Medulla oblongata (tissue), 1 donor: ENCODE data around the gene SOD1.
"Not testable (repeated sequence)": the region's sequence is repeated elsewhere in the genome, so short reads cannot be mapped to it uniquely, and the experiment has no call there.

Experiments
- DNase-seq: peaks from one replicate; pipeline ENCODE4 v3.0.0-alpha.2; 2015; ENCODE audit errors: extremely low spot score

The SOD1 gene

GRCh38 chr21:31659536-31660258, at the start of gene SOD1:
Gene SOD1 (plus strand): TSS chr21:31659693. CDS start chr21:31659770, 77 bp downstream.
- peak; percentile 98 for DNase-seq

- DNase-seq, result no peak
Observed at GRCh38 chr21:31611445-31611844, 48.0 kb upstream of the SOD1 start.

DNA sequence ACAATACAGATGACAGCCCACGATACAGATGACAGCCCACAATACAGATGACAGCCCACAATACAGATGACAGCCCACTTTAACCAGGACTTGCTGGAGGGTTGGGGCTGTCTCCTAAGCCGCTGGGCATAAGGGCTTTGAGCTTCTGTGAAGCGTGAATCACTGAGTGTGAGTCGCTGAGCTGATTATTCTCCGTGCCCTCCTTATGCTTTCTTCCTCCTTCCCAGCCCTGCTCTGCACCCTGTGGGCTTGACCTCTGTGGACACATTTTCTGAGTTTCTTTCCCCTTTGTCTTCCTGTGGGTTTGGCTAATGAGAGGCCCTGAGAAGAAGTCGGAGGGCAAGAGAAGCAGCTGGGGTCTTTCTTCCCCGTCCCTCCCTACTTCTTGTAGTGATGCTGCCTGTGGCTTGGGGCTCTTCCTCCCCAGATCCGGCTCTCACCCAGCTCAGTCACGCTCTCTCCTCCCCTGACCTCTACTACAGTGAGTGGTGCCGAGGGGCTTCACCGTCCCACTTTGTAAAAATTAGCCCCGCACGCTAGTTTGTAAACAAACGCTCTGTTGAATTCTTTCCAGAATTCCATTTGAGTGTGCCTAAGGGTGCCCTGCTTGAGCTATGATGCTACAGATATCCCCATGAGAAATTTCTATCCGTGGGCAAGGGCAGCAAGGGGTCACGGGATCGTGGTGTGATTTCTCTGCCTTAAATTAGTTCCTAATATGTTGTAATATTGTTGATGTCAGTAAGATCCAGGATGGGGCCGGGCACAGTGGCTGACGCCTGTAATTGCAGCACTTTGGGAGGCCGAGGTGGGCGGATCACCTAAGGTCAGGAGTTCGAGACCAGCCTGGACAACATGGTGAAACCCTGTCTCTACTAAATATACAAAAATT, 46.4 kb upstream of the SOD1 start:
- no peak for DNase-seq

DNA sequence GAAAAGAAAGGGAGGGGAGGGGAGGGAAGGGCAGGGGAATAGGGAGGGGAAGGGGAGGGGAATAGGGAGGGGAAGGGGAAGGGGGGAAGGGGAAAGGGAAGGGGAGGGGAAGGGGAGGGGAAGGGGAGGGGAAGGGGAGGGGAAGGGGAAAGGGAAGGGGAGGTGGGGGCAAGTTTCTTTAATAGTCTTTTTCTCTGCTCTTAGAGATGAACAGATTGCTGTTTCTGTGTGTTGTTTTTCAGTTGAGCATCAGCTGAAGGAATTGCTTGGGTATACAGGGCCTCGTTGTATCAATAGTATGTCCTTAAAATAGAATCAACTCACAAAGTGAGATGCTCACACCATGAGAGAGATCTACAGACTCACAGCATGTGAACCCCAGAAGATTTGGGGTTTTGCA, 44.8 kb upstream of the SOD1 start:
- no peak for DNase-seq

- DNase-seq, result no peak
Observed at GRCh38 chr21:31616216-31616615, 43.3 kb upstream of the SOD1 start.

GRCh38 chr21:31618696-31619430, 40.6 kb upstream of the SOD1 start:
- DNase-seq, result no peak

DNA sequence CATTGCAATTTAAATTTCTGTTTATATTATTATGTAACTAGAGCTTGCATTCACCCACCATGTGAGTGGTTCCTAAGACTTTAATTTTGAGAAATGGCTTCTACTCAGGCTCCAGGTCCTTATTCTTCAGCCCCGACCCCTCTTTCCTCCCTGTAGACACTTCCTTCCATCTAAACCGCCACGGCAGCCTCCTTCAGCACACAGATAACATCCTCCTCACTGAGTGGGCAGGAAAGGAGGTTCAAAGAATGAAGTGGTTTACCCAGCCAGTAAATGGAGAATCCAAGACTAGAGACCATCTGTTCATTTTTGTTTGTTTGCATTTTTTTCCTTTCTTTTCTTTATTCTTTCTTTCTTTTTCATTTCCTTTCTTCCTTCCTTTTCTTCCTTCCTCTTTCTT, 37.1 kb upstream of the SOD1 start:
- no peak for DNase-seq

- no peak for DNase-seq
Observed at GRCh38 chr21:31623664-31624063, 35.8 kb upstream of the SOD1 start.

GRCh38 chr21:31624181-31624580, 35.3 kb upstream of the SOD1 start:
- DNase-seq, result no peak

DNA sequence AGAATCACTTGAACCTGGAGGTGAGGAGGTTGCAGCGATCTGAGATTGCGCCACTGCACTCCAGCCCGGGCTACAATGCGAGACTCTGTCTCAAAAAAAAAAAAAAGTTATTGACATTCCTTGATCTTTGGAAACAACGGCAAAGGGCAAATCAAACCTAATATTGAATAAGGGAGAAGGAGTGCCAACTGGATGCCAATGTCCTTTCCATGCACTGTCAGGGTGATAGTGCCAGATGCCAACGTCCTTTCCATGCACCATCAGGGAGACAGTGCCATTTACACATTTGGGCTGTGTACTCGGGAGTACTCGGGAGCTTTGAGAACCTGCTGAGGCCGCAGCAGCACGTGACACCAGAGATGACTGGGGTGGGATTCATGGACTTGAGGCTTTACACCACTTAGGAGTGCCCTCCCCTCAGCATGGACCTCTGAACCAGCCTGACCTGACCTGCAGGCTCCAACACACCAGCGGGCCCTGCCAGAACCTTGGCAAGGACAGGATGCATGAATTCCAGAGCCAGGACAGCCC, 34.5 kb upstream of the SOD1 start:
- DNase-seq, result no peak

DNA sequence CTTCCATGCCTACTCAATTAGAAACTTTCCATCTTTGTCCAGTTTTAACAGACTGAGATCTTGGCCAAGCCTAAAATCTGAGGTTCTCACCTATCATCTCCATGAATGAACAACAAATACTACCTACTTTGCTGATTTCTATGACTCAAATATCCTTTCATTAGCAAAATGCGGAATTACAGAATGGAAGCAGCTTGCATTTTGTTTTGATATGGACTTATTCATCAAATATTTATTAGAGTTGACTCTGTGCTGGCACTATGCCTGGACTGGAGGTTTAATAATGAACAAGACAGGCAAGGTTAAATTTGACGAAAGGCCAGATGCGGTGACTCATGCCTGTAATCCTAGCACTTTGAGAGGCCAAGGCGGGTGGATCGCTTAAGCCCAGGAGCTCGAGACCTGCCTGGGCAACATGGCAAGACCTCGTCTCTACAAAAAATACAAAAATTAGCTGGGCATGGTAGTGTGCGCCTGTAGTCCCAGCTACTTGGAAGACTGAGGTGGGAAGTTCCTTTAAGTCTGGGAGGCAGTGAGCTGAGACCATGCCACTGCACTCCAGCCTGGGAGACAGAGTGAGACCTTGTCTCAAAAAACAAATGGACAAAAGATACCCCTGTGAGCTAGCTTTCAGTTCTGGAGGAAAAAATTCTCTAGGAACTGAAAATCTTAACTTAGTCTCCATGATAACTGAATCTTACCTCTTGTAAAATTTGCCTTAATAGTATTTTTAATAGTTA, 29.4 kb upstream of the SOD1 start:
- no peak for DNase-seq

GRCh38 chr21:31631881-31632280, 27.6 kb upstream of the SOD1 start:
- DNase-seq, result not testable (repeated sequence)

DNA sequence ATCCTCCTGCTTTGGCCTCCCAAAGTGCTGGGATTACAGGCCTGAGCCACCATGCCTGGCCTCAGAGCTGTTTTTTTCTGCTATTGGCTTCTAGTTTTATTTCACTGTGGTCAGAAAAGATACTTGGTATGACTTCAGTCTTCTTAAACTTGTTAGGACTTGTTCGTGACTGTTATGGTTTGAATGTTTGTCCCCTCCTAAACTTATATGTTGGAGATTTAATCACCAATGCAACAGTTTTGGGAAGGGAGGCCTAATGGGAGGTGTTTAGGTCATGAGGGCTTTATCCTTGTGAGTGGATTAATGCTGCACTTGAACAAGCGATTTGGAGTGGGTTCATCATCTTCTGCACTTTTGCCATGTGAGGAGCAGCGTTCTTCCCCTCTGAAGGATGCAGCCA, 24.5 kb upstream of the SOD1 start:
- no peak for DNase-seq

GRCh38 chr21:31636874-31637273, 22.6 kb upstream of the SOD1 start:
- no peak for DNase-seq

- DNase-seq, result no peak
Observed at GRCh38 chr21:31641416-31641922, 18.0 kb upstream of the SOD1 start.

DNA sequence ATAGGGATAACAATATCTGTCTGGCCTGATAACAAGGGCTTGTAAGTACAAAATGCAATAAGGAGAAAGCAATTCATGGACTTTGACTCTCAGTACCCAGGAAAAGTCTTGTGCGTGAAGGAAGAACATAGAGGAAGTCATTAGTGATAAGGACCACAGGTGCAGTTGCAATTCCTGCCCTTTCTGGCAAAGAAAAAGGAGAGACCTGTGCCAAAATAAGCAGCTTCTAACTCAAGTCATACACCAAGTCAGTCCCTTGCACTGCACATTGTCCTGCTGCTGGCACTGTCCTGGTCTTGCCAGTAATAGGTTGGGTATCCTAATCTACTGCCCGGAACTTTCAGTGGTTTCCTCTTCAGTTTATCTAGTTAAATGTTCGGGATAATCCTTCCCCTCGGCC, 14.8 kb upstream of the SOD1 start:
- DNase-seq, result no peak

DNA sequence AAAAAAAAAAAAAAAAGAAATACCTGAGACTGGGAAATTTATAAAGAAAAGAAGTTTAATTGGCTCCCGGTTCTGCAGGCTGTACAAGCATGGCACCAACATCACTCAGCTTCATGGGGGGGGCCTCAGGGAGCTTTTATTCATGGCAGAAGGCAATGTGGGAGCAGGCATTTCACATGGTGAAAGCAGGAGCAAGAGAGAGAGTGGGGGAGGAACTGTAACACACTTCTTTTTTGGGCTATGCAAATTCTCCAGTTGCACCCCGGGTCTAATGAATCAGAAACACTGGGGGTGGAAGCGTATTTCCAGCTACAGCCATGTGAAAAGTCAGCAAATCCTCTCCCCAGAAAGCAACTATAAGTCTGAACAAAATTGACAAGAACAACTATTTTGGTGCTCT, 11.8 kb upstream of the SOD1 start:
- no peak for DNase-seq

DNA sequence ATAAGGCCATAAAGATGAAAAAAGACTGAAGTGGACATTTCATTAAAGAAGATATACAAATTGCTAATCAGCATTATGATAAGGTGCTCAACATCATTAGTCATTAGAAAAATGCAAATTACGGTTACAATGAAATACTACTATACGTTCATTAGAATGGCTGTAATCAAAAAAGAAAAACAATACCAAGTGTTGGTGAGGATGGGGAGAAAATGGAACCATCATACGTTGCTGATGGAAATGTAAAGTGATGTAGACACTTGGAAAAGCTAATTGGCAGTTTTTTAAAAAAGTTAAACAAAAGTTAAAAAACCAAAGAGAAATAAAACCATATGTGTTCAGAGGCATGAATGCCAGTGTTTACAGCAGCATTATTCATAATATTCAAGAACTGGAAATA, 8.6 kb upstream of the SOD1 start:
- no peak for DNase-seq

- DNase-seq, result not testable (repeated sequence)
Observed at GRCh38 chr21:31651491-31651890, 8.0 kb upstream of the SOD1 start.

DNA sequence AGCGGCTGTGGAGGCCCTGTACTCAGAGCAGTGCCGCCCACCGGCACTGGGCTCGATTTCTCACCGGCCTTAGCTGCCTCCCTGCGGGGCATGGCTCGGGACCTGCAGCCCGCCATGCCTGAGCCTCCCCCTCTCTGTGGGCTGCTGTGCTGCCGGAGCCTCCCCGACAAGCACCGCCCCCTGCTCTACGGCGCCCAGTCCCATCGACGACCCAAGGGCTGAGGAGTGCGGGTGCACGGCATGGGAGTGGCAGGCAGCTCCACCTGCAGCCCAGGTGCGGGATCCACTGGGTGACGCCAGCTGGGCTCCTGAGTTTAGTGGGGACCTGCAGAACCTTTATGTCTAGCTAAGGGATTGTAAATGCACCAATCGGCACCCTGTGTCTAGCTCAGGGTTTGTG, 5.2 kb upstream of the SOD1 start:
- DNase-seq, result no peak
